ENCODE measurements around the gene VPS35L. TPM values are rescaled to one million over a fixed set of nuclear protein-coding genes. Genes with fewer than 3 reads are reported as not detected.

VPS35L gene
- polyA plus RNA-seq, 3 donors, result 60.8 to 64.7 (median 63.9) TPM

- DNase-seq (ENCODE audit: low read depth in 3 of 3, low spot score in 2 of 3), result no peak
These were observed 133.8 kb downstream of the VPS35L start for GRCh38 chr16:19689342-19689741.

- no peak for DNase-seq (ENCODE audit: low read depth in 3 of 3, low spot score in 2 of 3)
These were observed 134.7 kb downstream of the VPS35L start for GRCh38 chr16:19690196-19690595.

GRCh38 chr16:19691161-19691711 lies 135.7 kb downstream of the VPS35L start:
- no peak for DNase-seq (ENCODE audit: low read depth in 3 of 3, low spot score in 2 of 3)

GRCh38 chr16:19694989-19695388 lies 139.5 kb downstream of the VPS35L start:
- DNase-seq (ENCODE audit: low read depth in 3 of 3, low spot score in 2 of 3), result no peak

GRCh38 chr16:19696328-19696727 lies 140.8 kb downstream of the VPS35L start:
- no peak for DNase-seq (ENCODE audit: low read depth in 3 of 3, low spot score in 2 of 3)

GRCh38 chr16:19696961-19697360 lies 141.5 kb downstream of the VPS35L start:
- no peak for DNase-seq (ENCODE audit: low read depth in 3 of 3, low spot score in 2 of 3)

- DNase-seq (ENCODE audit: low read depth in 3 of 3, low spot score in 2 of 3), result no peak
These were observed 142.3 kb downstream of the VPS35L start for GRCh38 chr16:19697756-19698318.

GRCh38 chr16:19698480-19699465 lies 143.3 kb downstream of the VPS35L start:
- no peak for DNase-seq (ENCODE audit: low read depth in 3 of 3, low spot score in 2 of 3)

- no peak for DNase-seq (ENCODE audit: low read depth in 3 of 3, low spot score in 2 of 3)
These were observed 144.0 kb downstream of the VPS35L start for GRCh38 chr16:19699472-19699871.

- DNase-seq (ENCODE audit: low read depth in 3 of 3, low spot score in 2 of 3), result no peak
These were observed 144.8 kb downstream of the VPS35L start for GRCh38 chr16:19700319-19700781.

- DNase-seq (ENCODE audit: low read depth in 3 of 3, low spot score in 2 of 3), result no peak
These were observed 145.6 kb downstream of the VPS35L start for GRCh38 chr16:19701091-19701490.

GRCh38 chr16:19703172-19703889 lies 147.8 kb downstream of the VPS35L start:
- DNase-seq (ENCODE audit: low read depth in 3 of 3, low spot score in 2 of 3), result no peak

- DNase-seq (ENCODE audit: low read depth in 3 of 3, low spot score in 2 of 3), result no peak
These were observed 149.0 kb downstream of the VPS35L start for GRCh38 chr16:19704321-19705145.

GRCh38 chr16:19705146-19705501 lies 149.6 kb downstream of the VPS35L start:
- no peak for DNase-seq (ENCODE audit: low read depth in 3 of 3, low spot score in 2 of 3)

- no peak for DNase-seq (ENCODE audit: low read depth in 3 of 3, low spot score in 2 of 3)
These were observed 150.3 kb downstream of the VPS35L start for GRCh38 chr16:19705843-19706242.

GRCh38 chr16:19706846-19707245 lies 151.3 kb downstream of the VPS35L start:
- DNase-seq (ENCODE audit: low read depth in 3 of 3, low spot score in 2 of 3), result no peak

GRCh38 chr16:19707569-19708295 lies 152.2 kb downstream of the VPS35L start:
- no peak for DNase-seq (ENCODE audit: low read depth in 3 of 3, low spot score in 2 of 3)

- no peak for DNase-seq (ENCODE audit: low read depth in 3 of 3, low spot score in 2 of 3)
These were observed 153.0 kb downstream of the VPS35L start for GRCh38 chr16:19708296-19709205.

Measured in right renal cortex interstitium (tissue), 3 donors.